ENCODE measurements around the gene TNNT3.

Gene TNNT3

DNA sequence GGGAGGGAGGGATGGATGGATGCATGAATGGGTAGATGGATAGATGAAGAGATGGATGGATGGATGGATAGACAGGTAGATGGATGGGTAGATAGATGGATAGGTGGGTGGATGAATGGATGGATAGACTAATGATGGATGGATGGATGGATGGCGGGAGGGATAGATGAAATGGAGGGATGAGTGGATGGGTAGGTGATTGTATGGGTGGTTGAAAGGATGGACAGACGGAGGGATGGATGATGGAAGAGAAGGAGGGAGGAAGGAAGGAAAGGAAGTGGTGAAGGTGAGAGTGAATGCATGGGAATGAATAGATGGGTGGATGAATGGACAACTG is 3.7 kb upstream of the TNNT3 start:
- Mint-ChIP-seq H3K9me3 (no peaks in the 10 kb centered on the region), H3K27me3 (ENCODE audit: low read depth) (no peaks in the 10 kb centered on the region), H3K36me3 (ENCODE audit: low read depth) (peaks cover 11% of the 10 kb centered on the region), H3K4me3 (no peak overlapping the region), H3K4me1 (peaks cover 45% of the 10 kb centered on the region), H3K27ac (peak overlapping the region in 2 of 3 experiments; percentile 12 to 88)
- TF ChIP-seq, protein P1, sequence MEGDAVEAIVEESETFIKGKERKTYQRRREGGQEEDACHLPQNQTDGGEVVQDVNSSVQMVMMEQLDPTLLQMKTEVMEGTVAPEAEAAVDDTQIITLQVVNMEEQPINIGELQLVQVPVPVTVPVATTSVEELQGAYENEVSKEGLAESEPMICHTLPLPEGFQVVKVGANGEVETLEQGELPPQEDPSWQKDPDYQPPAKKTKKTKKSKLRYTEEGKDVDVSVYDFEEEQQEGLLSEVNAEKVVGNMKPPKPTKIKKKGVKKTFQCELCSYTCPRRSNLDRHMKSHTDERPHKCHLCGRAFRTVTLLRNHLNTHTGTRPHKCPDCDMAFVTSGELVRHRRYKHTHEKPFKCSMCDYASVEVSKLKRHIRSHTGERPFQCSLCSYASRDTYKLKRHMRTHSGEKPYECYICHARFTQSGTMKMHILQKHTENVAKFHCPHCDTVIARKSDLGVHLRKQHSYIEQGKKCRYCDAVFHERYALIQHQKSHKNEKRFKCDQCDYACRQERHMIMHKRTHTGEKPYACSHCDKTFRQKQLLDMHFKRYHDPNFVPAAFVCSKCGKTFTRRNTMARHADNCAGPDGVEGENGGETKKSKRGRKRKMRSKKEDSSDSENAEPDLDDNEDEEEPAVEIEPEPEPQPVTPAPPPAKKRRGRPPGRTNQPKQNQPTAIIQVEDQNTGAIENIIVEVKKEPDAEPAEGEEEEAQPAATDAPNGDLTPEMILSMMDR (IDR thresholded peaks at IDR 0.05; ENCODE audit: unreplicated experiment in 3 of 3): no peak

DNA sequence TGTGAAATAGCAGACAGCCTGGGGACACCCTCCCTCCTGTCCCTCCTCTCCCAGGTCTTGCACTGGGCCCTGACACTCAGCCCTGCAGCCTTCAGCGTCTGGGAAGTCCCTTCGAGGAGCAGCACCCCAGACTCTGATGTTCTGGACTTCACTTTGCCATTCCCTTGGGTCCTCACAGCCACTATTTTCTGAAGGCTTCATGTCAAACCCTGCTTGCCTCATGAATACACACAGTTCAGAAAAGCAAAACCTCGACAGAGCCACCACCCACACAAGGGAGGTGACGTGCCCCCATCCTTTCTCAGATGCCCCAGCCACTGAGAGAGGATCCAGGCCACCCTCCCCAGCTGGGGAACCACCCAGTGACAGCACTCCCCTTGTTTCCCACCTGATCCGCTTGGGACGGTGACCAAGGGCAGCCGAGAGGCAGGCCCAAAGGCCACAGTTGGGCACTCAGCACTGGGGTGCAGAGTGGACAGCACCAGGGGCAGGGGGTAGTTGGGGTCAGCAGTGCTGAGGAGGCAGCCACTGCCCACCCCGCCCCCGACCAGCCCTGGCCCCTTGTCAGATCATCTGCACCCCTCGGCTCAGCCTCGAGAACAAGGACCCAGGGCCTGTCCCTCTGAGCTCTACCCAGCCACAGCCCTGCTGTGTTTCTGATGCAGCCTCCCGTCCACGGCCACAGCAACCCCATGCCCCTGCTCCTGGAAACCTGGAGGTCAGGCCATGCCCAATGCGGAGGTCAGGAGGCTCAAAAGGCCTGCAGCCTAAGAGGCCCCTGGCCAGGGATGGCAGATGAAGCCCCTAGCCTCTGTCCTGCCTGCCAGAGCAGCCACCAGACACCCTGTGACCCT is 3.1 kb upstream of the TNNT3 start:
- H3K27ac Mint-ChIP-seq: peak overlapping the region in 2 of 3 experiments; percentile 75 to 88
- TF ChIP-seq, protein P1 (IDR thresholded peaks at IDR 0.05; ENCODE audit: unreplicated experiment in 3 of 3): no peak
- no peaks in the 10 kb centered on the region for H3K27me3 Mint-ChIP-seq (ENCODE audit: low read depth)
- no peak overlapping the region for H3K4me3 Mint-ChIP-seq
- peaks cover 44% of the 10 kb centered on the region for H3K4me1 Mint-ChIP-seq
- H3K9me3 Mint-ChIP-seq: no peaks in the 10 kb centered on the region
- peaks cover 11% of the 10 kb centered on the region for H3K36me3 Mint-ChIP-seq (ENCODE audit: low read depth)

DNA sequence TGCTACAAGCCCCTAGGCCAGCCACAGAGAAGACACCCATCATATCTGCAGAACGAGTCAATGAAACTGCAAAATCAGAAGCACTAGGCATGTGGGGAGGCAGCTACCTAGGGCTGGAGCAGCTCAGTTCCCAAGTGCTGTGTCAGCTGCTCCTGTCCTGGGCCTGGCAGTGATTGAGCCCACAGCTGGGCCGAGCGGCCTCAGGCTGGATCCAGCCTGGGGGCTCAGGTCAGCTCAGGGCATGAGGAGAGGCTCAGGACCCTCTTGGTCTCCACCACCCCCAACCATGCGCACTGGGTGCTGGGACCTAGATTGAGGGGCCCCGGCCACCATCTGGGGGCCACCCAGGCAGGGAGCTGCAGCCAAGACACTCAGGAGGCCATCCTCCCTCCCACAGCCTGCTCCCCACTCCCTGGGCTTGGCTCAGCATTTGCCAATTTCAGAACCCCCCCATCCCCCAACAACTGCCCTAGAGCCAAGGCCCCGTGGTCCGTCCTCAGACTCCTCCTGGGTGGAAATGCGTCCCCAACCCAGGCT is 2.4 kb upstream of the TNNT3 start:
- TF ChIP-seq, protein P1 (IDR thresholded peaks at IDR 0.05; ENCODE audit: unreplicated experiment in 3 of 3): no peak
- H3K36me3 Mint-ChIP-seq (ENCODE audit: low read depth): peaks cover 11% of the 10 kb centered on the region
- no peak overlapping the region for H3K4me3 Mint-ChIP-seq
- H3K27ac Mint-ChIP-seq: peak overlapping the region in 2 of 3 experiments; percentile 66 to 75
- peaks cover 50% of the 10 kb centered on the region for H3K4me1 Mint-ChIP-seq
- H3K9me3 Mint-ChIP-seq: no peaks in the 10 kb centered on the region
- no peaks in the 10 kb centered on the region for H3K27me3 Mint-ChIP-seq (ENCODE audit: low read depth)

DNA sequence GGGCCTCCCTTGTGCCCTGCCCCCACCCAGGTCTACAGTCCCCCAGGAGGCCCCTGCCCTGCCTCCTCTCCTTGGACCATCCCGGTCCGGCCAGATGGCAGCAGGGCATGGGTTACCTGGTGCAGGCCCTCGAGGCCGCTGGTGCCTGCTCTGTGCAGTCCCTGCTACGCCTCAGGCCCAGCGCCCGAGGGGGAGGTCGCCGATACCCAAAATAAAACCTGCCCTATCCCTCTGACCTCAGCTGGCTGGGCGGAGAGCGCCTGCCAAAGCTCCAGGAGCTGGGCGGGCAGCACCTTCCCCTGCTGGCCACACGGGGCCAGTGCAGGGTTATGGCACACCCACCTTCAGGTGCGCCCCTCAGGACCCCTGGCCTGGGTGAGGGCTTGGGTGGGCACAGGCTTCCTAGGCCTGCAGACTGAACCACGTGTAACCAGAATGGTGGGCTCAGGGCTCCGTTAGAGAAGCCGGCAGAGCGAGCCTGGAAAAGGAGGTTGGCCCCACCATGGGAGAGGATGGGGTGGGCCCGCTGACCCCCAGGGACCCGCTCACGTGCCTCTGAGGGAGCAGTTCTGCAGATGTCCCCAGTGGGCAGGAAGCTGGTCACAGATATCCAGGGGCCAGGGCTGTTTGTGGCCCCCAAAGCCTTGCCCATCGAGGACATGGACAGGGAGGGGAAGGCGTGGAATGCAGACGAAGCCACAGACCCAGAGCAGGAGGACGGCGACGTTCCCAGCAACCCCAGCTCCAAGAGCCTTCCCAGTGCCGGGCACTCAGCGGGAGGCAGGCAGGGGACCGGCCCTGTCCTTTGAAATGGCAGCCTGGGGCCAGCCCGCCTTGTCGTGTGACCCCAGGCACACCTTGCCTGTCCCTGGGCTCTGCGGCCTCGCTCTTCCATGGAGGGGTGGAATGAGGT is 1.7 kb upstream of the TNNT3 start:
- Mint-ChIP-seq H3K4me1 (peaks cover 50% of the 10 kb centered on the region), H3K4me3 (no peak overlapping the region), H3K36me3 (ENCODE audit: low read depth) (peaks cover 11% of the 10 kb centered on the region), H3K27me3 (ENCODE audit: low read depth) (no peaks in the 10 kb centered on the region), H3K9me3 (no peaks in the 10 kb centered on the region), H3K27ac (no peak overlapping the region)
- TF ChIP-seq, protein P1 (IDR thresholded peaks at IDR 0.05; ENCODE audit: unreplicated experiment in 3 of 3): peak; percentile 27 to 36 (median 28)

DNA sequence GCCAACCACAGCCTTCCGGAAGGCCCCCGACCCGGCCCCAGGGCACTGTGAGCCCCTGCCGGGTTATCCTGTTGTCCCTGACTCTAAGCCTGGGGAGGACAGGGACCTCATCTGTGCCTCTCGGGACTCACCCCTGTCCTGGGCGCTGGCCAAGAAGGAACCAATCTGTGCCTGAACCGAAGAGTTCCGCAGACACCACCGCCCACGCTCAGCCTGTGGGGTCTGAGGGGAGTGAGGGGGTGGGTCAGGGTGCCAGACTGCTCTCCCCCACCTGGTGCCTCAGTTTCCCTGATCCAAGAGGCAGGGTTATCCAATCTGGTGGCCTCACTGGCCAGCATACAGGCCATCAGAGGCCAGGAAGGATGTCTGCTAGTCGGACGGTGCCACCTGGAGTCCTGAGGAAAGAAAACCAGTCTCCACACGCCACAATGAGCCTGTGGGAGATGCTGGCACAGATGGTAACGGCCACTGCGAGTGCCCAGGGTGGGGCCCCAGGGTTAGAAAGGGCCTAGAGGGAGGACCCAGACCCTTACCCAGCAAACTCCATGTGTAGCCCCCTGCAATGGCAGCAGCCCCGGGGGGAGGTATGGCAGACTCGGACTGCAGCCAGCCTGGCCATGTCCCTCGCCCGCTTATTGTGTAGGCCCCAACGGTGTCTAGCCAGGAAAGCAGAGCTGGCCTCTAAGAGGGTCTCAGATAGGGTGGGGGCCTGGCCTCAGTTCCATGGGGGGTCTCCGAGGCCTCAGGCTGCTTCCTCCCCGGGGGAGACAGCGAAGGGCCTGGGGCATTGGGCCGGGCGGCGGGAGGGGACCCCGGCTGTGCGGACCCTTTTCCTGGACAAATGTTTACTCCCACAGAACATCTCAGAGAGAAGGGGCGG is 827 bp upstream of the TNNT3 start:
- Mint-ChIP-seq H3K9me3 (no peaks in the 10 kb centered on the region), H3K36me3 (ENCODE audit: low read depth) (peaks cover 11% of the 10 kb centered on the region)
- TF ChIP-seq, protein P1 (IDR thresholded peaks at IDR 0.05; ENCODE audit: unreplicated experiment in 3 of 3): no peak

More for the DNA sequence above, 827 bp upstream of the TNNT3 start:
- Mint-ChIP-seq H3K27me3 (ENCODE audit: low read depth) (no peaks in the 10 kb centered on the region), H3K4me3 (no peak overlapping the region), H3K27ac (peak overlapping the region in 2 of 3 experiments; percentile 46 to 69), H3K4me1 (peaks cover 54% of the 10 kb centered on the region)
